SK-N-SH treated with all-trans-retinoic acid at 6 μM for 48 hours (cell line): ENCODE data around the gene CCDC88C.

ENCODE experiments used
- ATAC-seq: fragments of 200-7000 bp; cut with Tn5 transposase; 3 replicates; pipeline ENCODE4 v1.9.1; 2020; ENCODE audit warnings: mild to moderate bottlenecking, moderate library complexity
- ARNTL ChIP-seq: fragments of 450-650 bp; formaldehyde crosslinking; IDR thresholded peaks from 2 replicates; pipeline ENCODE4 v1.5.0; 2020; ENCODE audit warnings: low read depth, mild to moderate bottlenecking, moderate library complexity, borderline replicate concordance
- BACH2 ChIP-seq: fragments of 250-450 bp; sonication (Bioruptor Pico); IDR thresholded peaks from 2 replicates; pipeline ENCODE4 v1.9.0; 2021; ENCODE audit warnings: mild to moderate bottlenecking, borderline replicate concordance
- CSDC2 ChIP-seq: fragments of 250-450 bp; sonication (Bioruptor Pico); IDR thresholded peaks from 2 replicates; pipeline ENCODE4 v1.5.0; 2020; ENCODE audit warnings: mild to moderate bottlenecking, moderate library complexity
- CSRNP3 ChIP-seq: fragments of 250-450 bp; sonication (Bioruptor Pico); IDR thresholded peaks from 2 replicates; pipeline ENCODE4 v1.5.1; 2021; ENCODE audit warnings: mild to moderate bottlenecking, moderate library complexity
- ESRRG ChIP-seq: fragments of 250-450 bp; sonication (Bioruptor Pico); IDR thresholded peaks from 2 replicates; pipeline ENCODE4 v1.6.1; 2021; ENCODE audit warnings: mild to moderate bottlenecking
- GLIS3 ChIP-seq: fragments of 250-450 bp; sonication (Bioruptor Pico); IDR thresholded peaks from 2 replicates; pipeline ENCODE4 v1.5.0; 2020; ENCODE audit warnings: mild to moderate bottlenecking, moderate library complexity
- PATZ1 ChIP-seq: fragments of 250-450 bp; sonication (Bioruptor Pico); IDR thresholded peaks from 2 replicates; pipeline ENCODE4 v1.8.0; 2020; ENCODE audit warnings: mild to moderate bottlenecking, moderate library complexity, borderline replicate concordance
- POU6F1 ChIP-seq: fragments of 250-450 bp; sonication (Bioruptor Pico); IDR thresholded peaks from 2 replicates; pipeline ENCODE4 v1.8.0; 2021; ENCODE audit warnings: low read depth, mild to moderate bottlenecking, moderate library complexity, borderline replicate concordance
- PPARA ChIP-seq: fragments of 250-450 bp; sonication (Bioruptor Pico); IDR thresholded peaks from 2 replicates; pipeline ENCODE4 v1.5.0; 2020; ENCODE audit warnings: mild to moderate bottlenecking, borderline replicate concordance
- RARB ChIP-seq: fragments of 250-450 bp; sonication (Bioruptor Pico); IDR thresholded peaks from 2 replicates; pipeline ENCODE4 v1.8.0; 2021; ENCODE audit warnings: mild to moderate bottlenecking, moderate library complexity
- SNAI2 ChIP-seq: fragments of 250-450 bp; sonication (Bioruptor Pico); IDR thresholded peaks from 2 replicates; pipeline ENCODE4 v1.5.0; 2020; ENCODE audit warnings: mild to moderate bottlenecking, moderate library complexity
- TCF4 ChIP-seq: fragments of 250-450 bp; sonication (Bioruptor Pico); IDR thresholded peaks from 2 replicates; pipeline ENCODE4 v1.8.0; 2021; ENCODE audit warnings: mild to moderate bottlenecking, moderate library complexity, borderline replicate concordance
- TOX ChIP-seq: fragments of 250-450 bp; sonication (Bioruptor Pico); IDR thresholded peaks from 2 replicates; pipeline ENCODE4 v1.8.0; 2021; ENCODE audit warnings: mild to moderate bottlenecking, moderate library complexity, borderline replicate concordance
- TSHZ2 ChIP-seq: fragments of 250-450 bp; sonication (Bioruptor Pico); IDR thresholded peaks from 2 replicates; pipeline ENCODE4 v1.5.0; 2020; ENCODE audit warnings: mild to moderate bottlenecking, moderate library complexity
- ZC3H10 ChIP-seq: fragments of 250-450 bp; sonication (Bioruptor Pico); IDR thresholded peaks from 2 replicates; pipeline ENCODE4 v1.5.1; 2021; ENCODE audit warnings: mild to moderate bottlenecking, moderate library complexity
- ZFP3 ChIP-seq: fragments of 250-450 bp; sonication (Bioruptor Pico); IDR thresholded peaks from 2 replicates; pipeline ENCODE4 v1.5.0; 2020; ENCODE audit warnings: mild to moderate bottlenecking, moderate library complexity
- ZFP30 ChIP-seq: fragments of 450-650 bp; formaldehyde crosslinking; IDR thresholded peaks from 2 replicates; pipeline ENCODE4 v1.5.0; 2022; ENCODE audit warnings: mild to moderate bottlenecking, moderate library complexity
- ZNF565 ChIP-seq: fragments of 450-650 bp; formaldehyde crosslinking; conservative IDR thresholded peaks from 2 replicates; pipeline ENCODE4 v1.5.0; 2020; ENCODE audit warnings: low read depth, mild to moderate bottlenecking, moderate library complexity
- ZNF70 ChIP-seq: fragments of 450-650 bp; formaldehyde crosslinking; IDR thresholded peaks from 2 replicates; pipeline ENCODE4 v1.5.0; 2020; ENCODE audit warnings: mild to moderate bottlenecking, moderate library complexity
- ZNF8 ChIP-seq: fragments of 450-650 bp; formaldehyde crosslinking; IDR thresholded peaks from 2 replicates; pipeline ENCODE4 v1.5.0; 2020; ENCODE audit warnings: mild to moderate bottlenecking, moderate library complexity

CCDC88C gene

GRCh38 chr14:91456283-91456682 is 38.7 kb upstream of the CCDC88C start:
- TF ChIP-seq GLIS3 (CRISPR knock-in tag) = no peak
- TF ChIP-seq ZFP3 = no peak
- TF ChIP-seq ZNF70 (CRISPR knock-in tag) = no peak
- no peak for TF ChIP-seq CSDC2 (CRISPR knock-in tag)
- TF ChIP-seq ZNF565 = no peak
- no peak for TF ChIP-seq TSHZ2 (CRISPR knock-in tag)
- no peak for TF ChIP-seq TOX
- TF ChIP-seq PATZ1 = no peak
- no peak for TF ChIP-seq SNAI2 (CRISPR knock-in tag)
- TF ChIP-seq CSRNP3 = no peak
- no peak for ATAC-seq

- ATAC-seq = no peak
Measured at GRCh38 chr14:91454580-91454979, 37.0 kb upstream of the CCDC88C start.

More at GRCh38 chr14:91454580-91454979, 37.0 kb upstream of the CCDC88C start:
- TF ChIP-seq ZFP30 (CRISPR knock-in tag) (no peak), TSHZ2 (CRISPR knock-in tag) (no peak), ZNF8 (no peak), CSRNP3 (no peak), CSDC2 (CRISPR knock-in tag) (no peak), ZC3H10 (CRISPR knock-in tag) (no peak), TCF4 (CRISPR knock-in tag) (no peak), ZFP3 (no peak), PPARA (CRISPR knock-in tag) (no peak), POU6F1 (CRISPR knock-in tag) (no peak), ARNTL (no peak), GLIS3 (CRISPR knock-in tag) (no peak), RARB (no peak), ZNF70 (CRISPR knock-in tag) (no peak), BACH2 (CRISPR knock-in tag) (no peak), ESRRG (CRISPR knock-in tag) (no peak)
